Thyroid gland (tissue), 4 donors: ENCODE data around the gene RINT1.

Source experiments
- CTCF ChIP-seq, 6 experiments: fragments of 200-600 bp in 3 of 6; fragments of 450-650 bp in 3 of 6; sonication (generic) in 3 of 6; IDR thresholded peaks; one replicate each; pipeline ENCODE4 v1.5.1; 2016 to 2019; ENCODE audit warnings: antibody characterized with exemption in 6 of 6, mild to moderate bottlenecking in 2 of 6, inconsistent platforms in 1 of 6, moderate library complexity in 1 of 6
- POLR2A ChIP-seq, 2 donors: fragments of 450-650 bp; IDR thresholded peaks; one replicate each; pipeline ENCODE4 v1.6.1; 2017; ENCODE audit warnings: antibody characterized with exemption in 2 of 2, mild to moderate bottlenecking in 2 of 2, moderate library complexity in 1 of 2

DNA sequence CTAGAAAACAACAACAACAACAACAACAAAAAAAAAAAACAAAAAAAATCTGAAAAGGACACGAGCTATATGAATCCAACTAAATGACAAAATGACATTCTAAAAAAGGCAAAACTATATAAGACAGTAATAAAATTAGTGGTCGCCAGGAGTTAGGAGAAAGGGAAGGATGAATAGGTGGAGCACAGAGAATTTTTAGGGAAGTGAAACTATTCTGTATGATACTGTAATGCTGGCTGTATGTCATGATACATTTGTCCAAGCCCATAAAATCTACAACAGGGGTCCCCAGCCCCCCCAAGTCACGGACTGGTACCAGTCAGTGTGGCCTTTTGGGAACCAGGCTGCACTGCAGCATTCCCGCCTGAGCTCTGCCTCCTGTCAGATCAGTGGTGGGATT, 7.2 kb upstream of the RINT1 start:
- TF ChIP-seq CTCF (IDR thresholded peaks at IDR 0.05) = no peak
- TF ChIP-seq POLR2A (IDR thresholded peaks at IDR 0.05) = no peak
